ENCODE results near the gene ACSS1. TPM values are rescaled to one million over a fixed set of nuclear protein-coding genes. Genes with fewer than 3 reads are reported as not detected.
A peak's percentile ranks its signal among the peaks of the same experiment; 100 is the strongest.

ACSS1 gene
- total and polyA plus RNA-seq, 8 donors, result 7.0 to 135 (median 35.8) TPM

GRCh38 chr20:25018841-25019240 lies 39.1 kb downstream of the ACSS1 start:
- H3K4me3 ChIP-seq, result no peak overlapping the region
- no peaks in the 10 kb centered on the region for H3K9me3 ChIP-seq
- peaks cover 39 to 80% (median 68%) of the 10 kb centered on the region in 4 donors for H3K4me1 ChIP-seq
- TF ChIP-seq, protein P1, sequence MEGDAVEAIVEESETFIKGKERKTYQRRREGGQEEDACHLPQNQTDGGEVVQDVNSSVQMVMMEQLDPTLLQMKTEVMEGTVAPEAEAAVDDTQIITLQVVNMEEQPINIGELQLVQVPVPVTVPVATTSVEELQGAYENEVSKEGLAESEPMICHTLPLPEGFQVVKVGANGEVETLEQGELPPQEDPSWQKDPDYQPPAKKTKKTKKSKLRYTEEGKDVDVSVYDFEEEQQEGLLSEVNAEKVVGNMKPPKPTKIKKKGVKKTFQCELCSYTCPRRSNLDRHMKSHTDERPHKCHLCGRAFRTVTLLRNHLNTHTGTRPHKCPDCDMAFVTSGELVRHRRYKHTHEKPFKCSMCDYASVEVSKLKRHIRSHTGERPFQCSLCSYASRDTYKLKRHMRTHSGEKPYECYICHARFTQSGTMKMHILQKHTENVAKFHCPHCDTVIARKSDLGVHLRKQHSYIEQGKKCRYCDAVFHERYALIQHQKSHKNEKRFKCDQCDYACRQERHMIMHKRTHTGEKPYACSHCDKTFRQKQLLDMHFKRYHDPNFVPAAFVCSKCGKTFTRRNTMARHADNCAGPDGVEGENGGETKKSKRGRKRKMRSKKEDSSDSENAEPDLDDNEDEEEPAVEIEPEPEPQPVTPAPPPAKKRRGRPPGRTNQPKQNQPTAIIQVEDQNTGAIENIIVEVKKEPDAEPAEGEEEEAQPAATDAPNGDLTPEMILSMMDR (IDR thresholded peaks at IDR 0.05), result no peak
- TF ChIP-seq POLR2A (IDR thresholded peaks at IDR 0.05) (no peak), POLR2AphosphoS5 (IDR thresholded peaks at IDR 0.05) (no peak), EP300 (IDR thresholded peaks at IDR 0.05) (no peak)
- intact Hi-C loops (cut with DNase I; ENCODE audit: low total_unique reads), result no loop called here
- 58 to 81% (median 66%) methylated on average over 4 to 6 of the region's 6 CpGs for WGBS, 5 donors
- DNase-seq, result peak in 1 of 2 donors; percentile 17
- H3K27me3 ChIP-seq, result no peaks in the 10 kb centered on the region
- H3K27ac ChIP-seq, result peak overlapping the region; percentile 69 to 81 (median 75)
- peaks cover 25 to 82% (median 61%) of the 10 kb centered on the region in 4 donors for H3K36me3 ChIP-seq

- no peak for TF ChIP-seq POLR2A (IDR thresholded peaks at IDR 0.05)
- TF ChIP-seq, protein P1 (IDR thresholded peaks at IDR 0.05), result no peak
- Histone ChIP-seq H3K27me3 (no peaks in the 10 kb centered on the region), H3K4me3 (no peak overlapping the region), H3K4me1 (peaks cover 39 to 76% (median 65%) of the 10 kb centered on the region in 4 donors), H3K9me3 (no peaks in the 10 kb centered on the region), H3K27ac (peak overlapping the region; percentile 69 to 81 (median 80)), H3K36me3 (peaks cover 29 to 82% (median 65%) of the 10 kb centered on the region in 4 donors)
- intact Hi-C loops (cut with DNase I; ENCODE audit: low total_unique reads), result no loop called here
- peak in 1 of 2 donors; percentile 45 for DNase-seq
- 38 to 77% (median 48%) methylated on average over 2 of the region's 2 CpGs for WGBS, 5 donors
Measured at GRCh38 chr20:25018425-25018824, 39.5 kb downstream of the ACSS1 start.

DNA sequence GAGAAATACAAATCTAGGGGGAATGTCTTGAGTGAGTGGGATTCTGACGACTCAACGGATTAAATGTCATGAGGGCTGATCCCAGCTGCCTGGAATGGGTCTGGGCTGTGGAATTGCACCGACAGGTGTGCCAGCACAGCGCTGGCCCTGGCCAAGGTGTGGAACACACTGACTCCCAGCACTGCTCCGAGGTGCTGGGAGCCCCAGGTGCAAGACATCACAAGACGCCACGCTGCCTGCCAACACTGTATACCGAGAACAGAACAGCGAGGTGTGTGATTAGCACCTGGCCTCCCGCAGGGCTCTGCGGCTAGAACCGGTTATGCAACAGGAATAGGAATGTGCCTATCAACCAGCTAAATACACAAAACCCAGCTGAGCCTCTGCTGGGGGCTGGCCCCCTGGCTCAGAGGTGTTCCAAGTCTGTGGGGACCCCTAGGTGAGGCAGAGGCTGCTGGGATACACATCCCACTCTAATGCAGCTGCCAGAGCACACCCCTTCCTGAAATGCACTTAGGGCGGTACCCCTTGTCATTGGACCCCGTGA lies 40.6 kb downstream of the ACSS1 start:
- DNase-seq, result peak; percentile 92 to 98
- Histone ChIP-seq H3K4me3 (no peak overlapping the region), H3K36me3 (peaks cover 38 to 85% (median 65%) of the 10 kb centered on the region in 4 donors), H3K9me3 (no peaks in the 10 kb centered on the region), H3K4me1 (peaks cover 32 to 65% (median 54%) of the 10 kb centered on the region in 4 donors), H3K27me3 (no peaks in the 10 kb centered on the region), H3K27ac (peak overlapping the region; percentile 69 to 81 (median 80))
- intact Hi-C loops (cut with DNase I; ENCODE audit: low total_unique reads), result no loop called here
- WGBS, 5 donors, result 38 to 69% (median 41%) methylated on average over 11 to 14 of the region's 14 CpGs
- no peak for TF ChIP-seq EP300 (IDR thresholded peaks at IDR 0.05)
- TF ChIP-seq, protein P1 (IDR thresholded peaks at IDR 0.05), result no peak
- peak; percentile 66 to 93 (median 89) for TF ChIP-seq POLR2AphosphoS5 (IDR thresholded peaks at IDR 0.05)
- no peak for TF ChIP-seq POLR2A (IDR thresholded peaks at IDR 0.05)

GRCh38 chr20:25016471-25016870 lies 41.5 kb downstream of the ACSS1 start:
- Histone ChIP-seq H3K27ac (peak overlapping the region; percentile 69 to 82 (median 80)), H3K4me3 (no peak overlapping the region), H3K27me3 (no peaks in the 10 kb centered on the region), H3K4me1 (peaks cover 32 to 58% (median 47%) of the 10 kb centered on the region in 4 donors), H3K9me3 (no peaks in the 10 kb centered on the region), H3K36me3 (peaks cover 47 to 92% (median 72%) of the 10 kb centered on the region in 4 donors)
- peak in 1 of 2 donors; percentile 23 for DNase-seq
- TF ChIP-seq EP300 (IDR thresholded peaks at IDR 0.05) (no peak), POLR2AphosphoS5 (IDR thresholded peaks at IDR 0.05) (no peak), POLR2A (IDR thresholded peaks at IDR 0.05) (no peak)
- TF ChIP-seq, protein P1 (IDR thresholded peaks at IDR 0.05), result no peak
- WGBS, 5 donors, result 65 to 81% (median 68%) methylated on average over 11 of the region's 11 CpGs
- intact Hi-C loops (cut with DNase I; ENCODE audit: low total_unique reads), result no loop called here

All from stomach (tissue), 9 donors.